ENCODE measurements around the gene CDH22. TPM values are rescaled to one million over a fixed set of nuclear protein-coding genes. Genes with fewer than 3 reads are reported as not detected.
A peak's percentile ranks its signal among the peaks of the same experiment; 100 is the strongest.

The CDH22 gene
- total RNA-seq, 1 donor from 2014 or later, result not detected

- Histone ChIP-seq H3K9me3 (no peaks in the 10 kb centered on the region), H3K4me1 (no peaks in the 10 kb centered on the region), H3K36me3 (no peaks in the 10 kb centered on the region), H3K27ac (no peak overlapping the region), H3K4me3 (no peak overlapping the region), H3K27me3 (peaks cover 10% of the 10 kb centered on the region)
- no peak for TF ChIP-seq CTCF (IDR thresholded peaks at IDR 0.05)
- no peak for DNase-seq (ENCODE audit: low spot score in 2 of 2)
- intact Hi-C loops (cut with DNase I), result no loop called here
Measured at GRCh38 chr20:46328200-46328882, 20.0 kb upstream of the CDH22 start.

GRCh38 chr20:46327557-46327956 lies 19.3 kb upstream of the CDH22 start:
- H3K4me1 ChIP-seq, result no peaks in the 10 kb centered on the region
- no peak for TF ChIP-seq CTCF (IDR thresholded peaks at IDR 0.05)
- intact Hi-C loops (cut with DNase I), result no loop called here
- H3K4me3 ChIP-seq, result no peak overlapping the region
- H3K9me3 ChIP-seq, result no peaks in the 10 kb centered on the region
- H3K36me3 ChIP-seq, result no peaks in the 10 kb centered on the region
- H3K27ac ChIP-seq, result no peak overlapping the region
- H3K27me3 ChIP-seq, result peaks cover 10% of the 10 kb centered on the region
- DNase-seq (ENCODE audit: low spot score in 2 of 2), result no peak

- H3K27ac ChIP-seq, result no peak overlapping the region
- H3K4me1 ChIP-seq, result no peaks in the 10 kb centered on the region
- H3K36me3 ChIP-seq, result no peaks in the 10 kb centered on the region
- intact Hi-C loops (cut with DNase I), result no loop called here
- no peak for DNase-seq (ENCODE audit: low spot score in 2 of 2)
- H3K4me3 ChIP-seq, result no peak overlapping the region
- TF ChIP-seq CTCF (IDR thresholded peaks at IDR 0.05), result no peak
- peaks cover 9% of the 10 kb centered on the region for H3K27me3 ChIP-seq
- no peaks in the 10 kb centered on the region for H3K9me3 ChIP-seq
Measured at GRCh38 chr20:46325789-46326188, 17.5 kb upstream of the CDH22 start.

- H3K27me3 ChIP-seq, result peaks cover 3% of the 10 kb centered on the region
- no peaks in the 10 kb centered on the region for H3K9me3 ChIP-seq
- DNase-seq (ENCODE audit: low spot score in 2 of 2), result no peak
- H3K4me3 ChIP-seq, result no peak overlapping the region
- intact Hi-C loops (cut with DNase I), result no loop called here
- TF ChIP-seq CTCF (IDR thresholded peaks at IDR 0.05), result peak in 1 of 3 experiments; percentile 25
- no peak overlapping the region for H3K27ac ChIP-seq
- no peaks in the 10 kb centered on the region for H3K4me1 ChIP-seq
- no peaks in the 10 kb centered on the region for H3K36me3 ChIP-seq
Measured at GRCh38 chr20:46324960-46325703, 16.8 kb upstream of the CDH22 start.

GRCh38 chr20:46324379-46324778 lies 16.1 kb upstream of the CDH22 start:
- Histone ChIP-seq H3K4me3 (no peak overlapping the region), H3K27me3 (no peaks in the 10 kb centered on the region), H3K36me3 (no peaks in the 10 kb centered on the region), H3K4me1 (no peaks in the 10 kb centered on the region), H3K27ac (no peak overlapping the region), H3K9me3 (no peaks in the 10 kb centered on the region)
- DNase-seq (ENCODE audit: low spot score in 2 of 2), result no peak
- intact Hi-C loops (cut with DNase I), result no loop called here
- no peak for TF ChIP-seq CTCF (IDR thresholded peaks at IDR 0.05)

Measured in ascending aorta (tissue), 2 donors.